ENCODE measurements around the gene MYH11.
"Not testable (repeated sequence)": the region's sequence is repeated elsewhere in the genome, so short reads cannot be mapped to it uniquely, and the experiment has no call there.

- TF ChIP-seq POLR2AphosphoS5, EP300 (IDR thresholded peaks at IDR 0.05): not testable (repeated sequence)
- TF ChIP-seq, protein P1, sequence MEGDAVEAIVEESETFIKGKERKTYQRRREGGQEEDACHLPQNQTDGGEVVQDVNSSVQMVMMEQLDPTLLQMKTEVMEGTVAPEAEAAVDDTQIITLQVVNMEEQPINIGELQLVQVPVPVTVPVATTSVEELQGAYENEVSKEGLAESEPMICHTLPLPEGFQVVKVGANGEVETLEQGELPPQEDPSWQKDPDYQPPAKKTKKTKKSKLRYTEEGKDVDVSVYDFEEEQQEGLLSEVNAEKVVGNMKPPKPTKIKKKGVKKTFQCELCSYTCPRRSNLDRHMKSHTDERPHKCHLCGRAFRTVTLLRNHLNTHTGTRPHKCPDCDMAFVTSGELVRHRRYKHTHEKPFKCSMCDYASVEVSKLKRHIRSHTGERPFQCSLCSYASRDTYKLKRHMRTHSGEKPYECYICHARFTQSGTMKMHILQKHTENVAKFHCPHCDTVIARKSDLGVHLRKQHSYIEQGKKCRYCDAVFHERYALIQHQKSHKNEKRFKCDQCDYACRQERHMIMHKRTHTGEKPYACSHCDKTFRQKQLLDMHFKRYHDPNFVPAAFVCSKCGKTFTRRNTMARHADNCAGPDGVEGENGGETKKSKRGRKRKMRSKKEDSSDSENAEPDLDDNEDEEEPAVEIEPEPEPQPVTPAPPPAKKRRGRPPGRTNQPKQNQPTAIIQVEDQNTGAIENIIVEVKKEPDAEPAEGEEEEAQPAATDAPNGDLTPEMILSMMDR (IDR thresholded peaks at IDR 0.05) = not testable (repeated sequence)
Measured at GRCh38 chr16:15672127-15672513, 184.7 kb downstream of the MYH11 start.
